GM12873 (cell line): ENCODE data around the gene DRICH1.

Source experiments
- CTCF ChIP-seq: IDR thresholded peaks from 2 replicates; pipeline ENCODE4 v1.5.1; 2012; ENCODE audit warnings: low read depth, mild to moderate bottlenecking, moderate library complexity, low read length, control low read depth; ENCODE audit not compliant: insufficient read depth; ENCODE audit errors: missing control alignments

Gene DRICH1

GRCh38 chr22:23632178-23632577, at the start of gene DRICH1:
Gene DRICH1 (minus strand): TSS chr22:23632321. CDS start chr22:23632023, 298 bp downstream.
- TF ChIP-seq CTCF, result no peak

GRCh38 chr22:23681026-23681809, 49.1 kb upstream of the DRICH1 start:
- TF ChIP-seq CTCF, result no peak

GRCh38 chr22:23678133-23678532, 46.0 kb upstream of the DRICH1 start:
- TF ChIP-seq CTCF, result no peak

- no peak for TF ChIP-seq CTCF
Observed at GRCh38 chr22:23677701-23677995, 45.5 kb upstream of the DRICH1 start.

GRCh38 chr22:23675502-23676415, 43.6 kb upstream of the DRICH1 start:
- TF ChIP-seq CTCF, result no peak

GRCh38 chr22:23673826-23674690, 41.9 kb upstream of the DRICH1 start:
- TF ChIP-seq CTCF, result no peak
